ENCODE results near the gene LHPP. TPM values are rescaled to one million over a fixed set of nuclear protein-coding genes. Genes with fewer than 3 reads are reported as not detected.

LHPP gene
- total RNA-seq, 1 donor from 2014 or later, result 16.2 TPM

DNA sequence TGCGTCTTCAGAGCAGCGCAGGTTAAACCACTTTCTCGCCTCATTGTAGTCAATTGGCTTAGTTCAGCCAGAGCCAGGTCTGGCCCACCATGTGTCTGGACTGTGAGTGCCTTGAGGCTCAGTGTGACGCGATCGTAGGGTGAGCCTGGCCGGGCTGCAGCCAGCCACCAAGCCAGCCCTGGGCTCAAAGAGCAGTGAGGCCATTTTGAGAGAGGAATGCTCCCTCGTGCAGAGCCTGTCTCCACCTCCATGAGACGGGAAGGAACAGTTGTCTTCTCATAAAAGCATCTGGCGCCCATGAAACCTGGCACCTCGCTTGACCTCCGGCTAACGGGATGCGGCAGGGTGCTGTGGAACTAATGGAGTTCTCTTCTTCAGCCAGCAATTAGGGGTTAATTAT, 34.5 kb downstream of the LHPP start:
- no peak for ATAC-seq
- no peak for DNase-seq
- Histone ChIP-seq H3K4me1 (no peaks in the 10 kb centered on the region), H3K9me3 (no peaks in the 10 kb centered on the region), H3K36me3 (no peaks in the 10 kb centered on the region), H3K27me3 (no peaks in the 10 kb centered on the region), H3K4me3 (no peak overlapping the region), H3K27ac (no peak overlapping the region)
- intact Hi-C loops (cut with DNase I), result no loop called here
- no peak for TF ChIP-seq CTCF (IDR thresholded peaks at IDR 0.05)

DNA sequence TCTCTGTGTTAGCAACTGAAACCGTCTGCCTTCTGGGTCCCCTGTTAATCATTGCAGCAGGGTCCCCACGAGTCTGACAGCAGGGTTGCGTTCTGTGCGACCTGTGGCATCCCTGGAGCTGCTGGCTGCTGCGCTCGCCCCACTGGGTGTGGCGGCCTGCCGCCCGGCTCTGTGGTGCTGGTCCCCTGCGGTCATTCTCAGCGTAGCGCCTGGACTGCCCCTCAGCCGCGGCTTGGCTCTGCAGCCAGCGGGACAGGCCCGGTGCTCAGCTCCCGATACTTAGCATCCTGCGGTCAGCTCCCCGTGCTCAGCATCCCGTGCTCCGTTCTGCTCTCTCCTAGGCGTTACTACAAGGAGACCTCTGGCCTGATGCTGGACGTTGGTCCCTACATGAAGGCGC, 35.0 kb downstream of the LHPP start:
- Histone ChIP-seq H3K9me3 (no peaks in the 10 kb centered on the region), H3K4me3 (no peak overlapping the region), H3K27ac (no peak overlapping the region), H3K36me3 (no peaks in the 10 kb centered on the region), H3K4me1 (no peaks in the 10 kb centered on the region), H3K27me3 (no peaks in the 10 kb centered on the region)
- TF ChIP-seq CTCF (IDR thresholded peaks at IDR 0.05), result no peak
- ATAC-seq (no peak), DNase-seq (no peak)
- intact Hi-C loops (cut with DNase I), result no loop called here

DNA sequence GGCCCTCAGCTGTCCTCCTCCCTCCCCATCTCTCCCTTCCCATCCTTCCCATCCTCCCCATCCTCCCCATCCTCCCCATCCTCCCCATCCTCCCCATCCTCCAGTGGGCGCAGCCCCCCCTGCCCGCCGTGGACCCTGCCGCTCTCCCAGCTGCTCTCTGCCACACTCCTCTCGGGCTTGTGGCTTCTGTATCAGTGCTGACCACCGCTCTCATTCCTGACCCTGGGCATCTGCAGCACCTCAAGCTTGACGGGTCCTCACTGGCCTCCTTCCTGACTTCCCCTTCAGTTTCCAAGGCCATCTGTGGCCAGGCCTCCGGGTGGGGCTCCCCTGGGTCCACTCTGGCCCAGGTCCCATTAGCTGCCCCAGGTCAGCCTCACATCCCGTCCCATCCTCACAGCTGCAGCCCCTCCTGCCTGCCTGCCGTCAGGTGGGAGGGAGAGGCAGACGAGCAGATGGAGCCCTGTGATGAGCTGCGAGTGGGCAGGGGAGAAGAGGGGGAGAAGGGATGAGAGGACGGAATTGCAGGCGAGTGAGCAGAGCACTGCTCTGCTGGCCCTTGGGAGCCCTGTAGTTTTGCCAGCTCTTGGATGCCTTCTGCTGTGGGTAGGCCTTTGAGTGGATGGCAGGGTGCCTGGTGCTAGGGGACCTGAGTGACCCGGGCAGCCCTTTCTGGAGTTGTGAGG, 35.7 kb downstream of the LHPP start:
- no peak overlapping the region for H3K4me3 ChIP-seq

DNA sequence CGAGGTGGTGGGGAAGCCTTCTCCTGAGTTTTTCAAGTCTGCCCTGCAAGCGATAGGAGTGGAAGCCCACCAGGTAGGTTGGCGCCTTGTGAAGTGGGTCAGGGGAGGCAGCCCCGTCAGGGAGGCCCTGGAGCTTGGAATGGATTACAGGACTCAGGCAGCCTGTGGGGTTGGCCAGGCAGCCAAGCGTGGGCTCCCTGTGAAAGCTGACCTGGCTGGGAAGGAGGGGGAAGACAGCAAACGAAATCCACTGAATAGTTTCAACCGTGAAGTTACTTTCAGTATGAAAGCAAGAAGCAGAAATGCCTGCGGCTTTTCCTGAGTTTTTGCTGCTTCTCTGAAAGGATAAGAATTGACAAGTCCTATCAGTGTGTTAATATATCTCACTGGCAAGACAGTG, 36.4 kb downstream of the LHPP start:
- H3K27ac ChIP-seq, result no peak overlapping the region
- ATAC-seq (no peak), DNase-seq (no peak)
- intact Hi-C loops (cut with DNase I), result no loop called here
- no peak for TF ChIP-seq CTCF (IDR thresholded peaks at IDR 0.05)
- H3K36me3 ChIP-seq, result no peaks in the 10 kb centered on the region
- H3K4me3 ChIP-seq, result no peak overlapping the region
- H3K4me1 ChIP-seq, result no peaks in the 10 kb centered on the region
- no peaks in the 10 kb centered on the region for H3K9me3 ChIP-seq
- H3K27me3 ChIP-seq, result no peaks in the 10 kb centered on the region

More for the DNA sequence above, 35.7 kb downstream of the LHPP start:
- DNase-seq (no peak), ATAC-seq (no peak)
- Histone ChIP-seq H3K27me3 (no peaks in the 10 kb centered on the region), H3K9me3 (no peaks in the 10 kb centered on the region), H3K27ac (no peak overlapping the region), H3K4me1 (no peaks in the 10 kb centered on the region), H3K36me3 (no peaks in the 10 kb centered on the region)
- no peak for TF ChIP-seq CTCF (IDR thresholded peaks at IDR 0.05)
- intact Hi-C loops (cut with DNase I), result no loop called here

DNA sequence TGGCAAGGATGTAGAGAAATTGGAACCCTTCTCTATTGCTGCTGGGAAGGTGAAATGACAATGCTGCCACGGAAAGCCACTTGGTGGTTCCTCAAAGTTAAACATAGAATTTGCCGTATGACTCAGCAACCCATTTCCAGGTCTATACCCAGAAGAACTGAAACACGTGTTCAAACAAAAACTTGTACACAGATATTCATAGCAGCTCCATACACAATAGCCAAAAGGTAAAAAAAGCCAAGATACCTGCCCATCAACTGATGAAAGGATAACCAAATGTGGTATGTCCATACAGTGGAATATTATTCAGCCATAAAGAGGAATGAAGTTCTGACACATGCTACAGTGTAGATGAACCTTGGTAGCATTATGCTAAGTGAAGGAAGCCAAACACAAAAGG, 39.1 kb downstream of the LHPP start:
- Histone ChIP-seq H3K4me3 (no peak overlapping the region), H3K27ac (no peak overlapping the region), H3K27me3 (no peaks in the 10 kb centered on the region), H3K4me1 (no peaks in the 10 kb centered on the region), H3K9me3 (no peaks in the 10 kb centered on the region), H3K36me3 (no peaks in the 10 kb centered on the region)
- no peak for DNase-seq
- no peak for TF ChIP-seq CTCF (IDR thresholded peaks at IDR 0.05)
- no peak for ATAC-seq
- intact Hi-C loops (cut with DNase I), result no loop called here

DNA sequence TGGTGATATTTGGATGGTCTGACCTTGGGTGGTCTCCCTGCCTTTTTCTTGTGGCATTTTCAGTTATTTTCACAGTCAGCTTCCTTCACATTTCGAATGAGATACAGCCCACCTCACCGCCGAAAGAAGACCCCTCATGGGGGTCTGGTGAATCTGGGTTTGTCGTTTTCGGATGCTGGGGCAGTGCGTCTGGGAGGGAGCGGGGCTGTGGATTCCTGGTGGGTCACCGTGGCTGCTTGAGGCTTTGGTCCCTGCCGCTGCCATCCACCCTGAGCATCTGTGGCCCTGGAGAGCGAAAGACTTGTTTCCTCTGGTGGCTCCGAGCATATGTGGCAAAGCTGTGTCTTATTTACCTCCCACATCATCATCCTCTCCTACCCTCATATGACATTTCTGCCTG, 43.1 kb downstream of the LHPP start:
- intact Hi-C loops (cut with DNase I), result no loop called here
- Histone ChIP-seq H3K9me3 (no peaks in the 10 kb centered on the region), H3K4me1 (no peaks in the 10 kb centered on the region), H3K27ac (no peak overlapping the region), H3K36me3 (no peaks in the 10 kb centered on the region), H3K4me3 (no peak overlapping the region), H3K27me3 (no peaks in the 10 kb centered on the region)
- no peak for DNase-seq
- no peak for TF ChIP-seq CTCF (IDR thresholded peaks at IDR 0.05)
- no peak for ATAC-seq

All from upper lobe of right lung (tissue), 1 donor.